Fibroblast of gingiva (primary cell): Measurements from ENCODE around the gene PEAK3.

Experiments used
- DNase-seq: peaks from one replicate; pipeline ENCODE4 v3.0.0-alpha.2; 2011; ENCODE audit warnings: low read depth

The PEAK3 gene

GRCh38 chr19:2249880-2250765 lies 31.9 kb downstream of the PEAK3 start:
- no peak for DNase-seq

- no peak for DNase-seq
Observed at GRCh38 chr19:2249010-2249866, 32.7 kb downstream of the PEAK3 start, which contains the start of gene AMH. AMH (plus strand) TSS chr19:2249323; CDS start chr19:2249333, 10 bp downstream.

- no peak for DNase-seq
Observed at GRCh38 chr19:2248136-2249009, 33.6 kb downstream of the PEAK3 start.

GRCh38 chr19:2247433-2248101 lies 34.4 kb downstream of the PEAK3 start:
- no peak for DNase-seq

- peak; percentile 48 for DNase-seq
Observed at GRCh38 chr19:2246801-2247361, 35.1 kb downstream of the PEAK3 start.

- no peak for DNase-seq
Observed at GRCh38 chr19:2246014-2246620, 35.9 kb downstream of the PEAK3 start.

- no peak for DNase-seq
Observed at GRCh38 chr19:2245273-2245672, 36.7 kb downstream of the PEAK3 start.

- DNase-seq = no peak
Observed at GRCh38 chr19:2244486-2244885, 37.5 kb downstream of the PEAK3 start.

GRCh38 chr19:2244125-2244411 lies 37.9 kb downstream of the PEAK3 start:
- no peak for DNase-seq

GRCh38 chr19:2243274-2244124 lies 38.5 kb downstream of the PEAK3 start:
- no peak for DNase-seq

GRCh38 chr19:2242816-2243215 lies 39.2 kb downstream of the PEAK3 start:
- no peak for DNase-seq

- no peak for DNase-seq
Observed at GRCh38 chr19:2242092-2242537, 39.9 kb downstream of the PEAK3 start.

GRCh38 chr19:2240881-2241760 lies 40.9 kb downstream of the PEAK3 start:
- no peak for DNase-seq

- DNase-seq = peak; percentile 40
Observed at GRCh38 chr19:2239771-2240770, 41.9 kb downstream of the PEAK3 start.

- no peak for DNase-seq
Observed at GRCh38 chr19:2239173-2239572, 42.8 kb downstream of the PEAK3 start.

GRCh38 chr19:2237869-2238153 lies 44.2 kb downstream of the PEAK3 start:
- no peak for DNase-seq

- no peak for DNase-seq
Observed at GRCh38 chr19:2237051-2237868, 44.7 kb downstream of the PEAK3 start.
